WTC11 (cell line): ENCODE measurements around the gene NOD1.

Experiments used
- ATF1 ChIP-seq: sonication (generic); formaldehyde crosslinking; IDR thresholded peaks from 2 replicates; pipeline ENCODE4 v1.8.1; 2023; ENCODE audit warnings: mild to moderate bottlenecking, moderate library complexity, missing genetic modification reagents
- HMGXB4 ChIP-seq: sonication (generic); formaldehyde crosslinking; IDR thresholded peaks from 2 replicates; pipeline ENCODE4 v1.8.1; 2023; ENCODE audit warnings: mild to moderate bottlenecking, moderate library complexity, missing genetic modification reagents
- RELA ChIP-seq: sonication (generic); formaldehyde crosslinking; IDR thresholded peaks from 2 replicates; pipeline ENCODE4 v1.8.1; 2022; ENCODE audit warnings: missing genetic modification reagents, mild to moderate bottlenecking, borderline replicate concordance

GRCh38 chr7:30451539-30452279 lies 26.9 kb downstream of the NOD1 start:
- TF ChIP-seq ATF1 (CRISPR knock-in tag) (no peak), RELA (no peak), HMGXB4 (no peak)
